NCI-H345 (cell line): ENCODE measurements around the gene TFCP2L1.

ENCODE experiments used
- DNase-seq: peaks from one replicate; lab custom pipeline; 2025; lab: John Stamatoyannopoulos, UW

TFCP2L1 gene

DNA sequence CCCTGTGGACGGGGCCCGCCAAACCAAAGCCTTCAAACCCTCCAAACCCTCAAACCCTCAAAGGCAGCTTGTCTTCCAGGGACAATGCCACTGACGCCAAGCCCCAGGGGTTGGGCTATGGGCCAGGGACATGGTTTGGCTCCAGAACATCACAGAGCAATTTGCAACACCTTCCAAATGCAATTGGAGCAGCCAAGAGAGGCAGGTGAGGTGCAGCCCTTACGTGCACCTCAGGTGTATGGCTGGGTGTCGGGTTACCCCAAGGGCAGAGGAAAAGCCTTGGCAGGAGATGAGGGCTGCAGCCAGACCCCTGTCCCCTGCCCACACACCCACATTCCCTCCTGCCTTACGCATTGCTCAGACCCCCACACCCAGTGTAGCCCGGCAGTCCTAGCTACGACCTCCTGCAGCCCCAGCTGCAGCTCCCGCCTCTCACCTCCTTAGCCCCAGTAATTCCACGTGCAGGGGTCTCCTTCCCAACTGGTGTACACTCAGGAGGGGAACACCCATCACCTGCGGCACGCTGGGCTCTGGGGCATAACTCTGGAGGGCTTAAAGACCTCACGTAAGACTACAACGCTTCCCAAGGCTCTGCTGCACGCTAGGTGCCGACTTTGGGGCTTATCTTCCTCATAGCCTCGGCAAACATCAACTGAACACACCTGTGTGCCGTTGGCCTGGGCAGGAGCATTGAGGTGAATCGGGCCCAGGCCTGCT is 88.7 kb downstream of the TFCP2L1 start:
- DNase-seq: peak; percentile 51

DNA sequence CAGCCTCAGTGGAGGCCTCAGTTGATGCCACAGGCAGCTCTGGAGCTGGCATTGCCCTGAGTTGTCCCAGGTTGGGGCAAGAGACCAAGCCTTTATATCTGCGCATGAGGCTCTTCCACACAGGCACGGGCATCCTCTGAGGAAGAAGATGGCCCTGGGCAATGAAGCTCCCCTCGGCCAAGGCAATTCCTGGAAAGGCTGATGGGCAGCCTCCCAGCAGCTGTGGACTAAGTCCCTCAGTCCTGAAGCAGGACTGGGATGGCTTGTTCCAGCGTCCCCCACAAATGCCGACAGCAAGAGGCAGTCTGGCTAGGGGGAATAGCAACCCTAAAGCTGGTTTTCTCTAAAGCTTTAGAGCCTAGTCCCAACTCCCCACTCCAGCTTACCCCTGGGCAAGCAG is 90.0 kb downstream of the TFCP2L1 start:
- DNase-seq: no peak

DNA sequence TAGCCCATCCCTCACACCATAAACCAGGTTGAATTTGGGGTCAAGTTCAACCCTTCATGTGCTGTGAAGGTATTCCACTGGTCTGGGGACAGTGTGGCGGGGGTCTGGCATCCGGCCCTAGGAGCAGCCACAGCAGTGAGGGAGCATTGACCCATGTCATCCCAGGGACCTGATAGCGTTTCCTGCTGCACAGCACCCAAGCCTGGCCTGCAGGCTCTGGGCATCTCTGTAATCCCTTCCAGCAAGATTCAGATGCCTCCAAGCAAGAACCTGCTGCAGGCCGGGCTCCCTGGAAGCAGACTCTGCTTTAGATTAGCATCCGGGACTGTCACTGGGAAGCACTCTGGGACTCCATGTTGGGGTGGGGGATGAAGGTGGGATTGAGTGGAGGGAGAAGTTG is 90.4 kb downstream of the TFCP2L1 start:
- no peak for DNase-seq

DNA sequence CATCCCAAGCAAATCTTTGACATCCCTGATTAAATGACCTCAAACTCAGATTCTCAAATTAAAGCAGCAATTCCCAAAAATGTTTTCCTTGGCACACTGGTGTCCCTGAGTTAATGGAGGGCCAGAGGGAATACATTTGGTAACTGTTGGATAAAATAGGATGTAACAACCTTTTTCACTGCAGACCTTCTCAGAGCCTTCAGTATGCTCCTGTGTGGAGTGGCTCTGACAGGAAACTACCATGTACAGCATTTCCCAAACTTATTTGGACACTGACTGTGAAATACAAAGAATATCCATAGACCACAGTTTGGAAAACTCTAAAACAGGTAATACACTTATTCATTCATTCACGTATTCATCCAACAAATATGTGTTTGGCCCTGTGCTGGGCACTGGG is 91.8 kb downstream of the TFCP2L1 start:
- DNase-seq: no peak

DNA sequence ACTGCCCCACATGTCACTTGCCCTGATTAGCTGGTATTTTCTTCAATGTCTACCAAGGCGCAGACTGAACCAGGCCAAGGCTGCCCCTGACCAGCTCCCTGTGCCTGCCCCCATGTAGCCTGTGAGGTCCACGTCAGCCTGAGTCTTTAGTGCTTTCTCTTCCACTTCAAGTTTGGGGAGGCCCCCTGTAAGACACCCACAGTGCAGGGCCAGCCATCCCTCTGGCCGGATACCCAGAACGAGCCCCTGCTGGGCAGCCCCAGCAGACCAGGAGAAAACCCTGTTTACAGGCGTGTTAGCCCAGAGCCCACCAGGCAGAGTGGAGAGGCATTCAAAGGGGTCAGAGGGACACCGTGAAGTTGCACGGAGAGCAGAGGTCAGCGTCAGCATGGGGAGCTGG is 92.4 kb downstream of the TFCP2L1 start:
- DNase-seq: no peak

DNA sequence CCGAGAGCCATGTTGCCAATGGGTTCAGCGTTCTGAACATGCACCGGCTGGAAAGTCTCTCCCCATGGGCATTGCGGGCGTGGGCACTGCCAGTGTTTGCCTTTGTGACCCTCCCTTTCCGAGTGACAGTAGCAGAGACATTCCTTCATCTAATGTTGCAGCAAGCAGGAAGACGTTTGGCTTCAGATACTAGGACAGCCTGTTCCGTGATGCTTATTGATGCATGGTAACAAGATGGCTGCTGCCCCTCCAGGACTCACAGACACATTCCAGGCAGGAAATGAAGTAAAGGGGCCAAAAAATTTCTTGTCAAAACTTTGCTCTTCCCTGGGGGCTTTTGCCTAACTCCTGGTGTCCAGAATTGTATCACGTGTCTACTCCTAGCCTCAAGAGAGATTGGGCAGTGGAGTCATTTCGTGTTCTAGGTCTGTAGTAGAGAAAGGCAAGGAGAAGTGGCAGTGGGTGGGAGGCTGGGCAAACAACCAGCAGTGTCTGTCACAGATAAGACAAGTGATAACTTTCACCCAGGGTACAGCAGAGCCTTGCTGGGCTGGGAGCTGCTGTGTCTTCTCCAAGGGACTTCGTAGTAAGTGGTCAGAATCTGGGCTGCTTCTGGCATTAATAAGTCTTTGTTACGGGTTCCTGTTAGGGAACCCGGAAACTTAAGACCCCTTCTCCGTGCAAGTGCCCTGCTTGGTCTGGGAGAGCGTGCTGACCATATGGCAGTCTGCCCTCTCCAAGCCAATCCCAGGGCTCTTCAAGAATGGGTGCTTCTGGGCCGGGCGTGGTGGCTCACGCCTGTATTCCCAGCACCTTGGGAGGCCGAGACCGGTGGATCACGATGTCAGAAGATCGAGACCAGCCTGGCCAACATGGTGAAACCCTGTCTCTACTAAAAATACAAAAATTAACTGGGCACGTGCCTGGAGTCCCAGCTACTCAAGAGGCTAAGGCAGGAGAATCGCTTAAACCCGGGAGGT is 93.5 kb downstream of the TFCP2L1 start:
- no peak for DNase-seq

DNA sequence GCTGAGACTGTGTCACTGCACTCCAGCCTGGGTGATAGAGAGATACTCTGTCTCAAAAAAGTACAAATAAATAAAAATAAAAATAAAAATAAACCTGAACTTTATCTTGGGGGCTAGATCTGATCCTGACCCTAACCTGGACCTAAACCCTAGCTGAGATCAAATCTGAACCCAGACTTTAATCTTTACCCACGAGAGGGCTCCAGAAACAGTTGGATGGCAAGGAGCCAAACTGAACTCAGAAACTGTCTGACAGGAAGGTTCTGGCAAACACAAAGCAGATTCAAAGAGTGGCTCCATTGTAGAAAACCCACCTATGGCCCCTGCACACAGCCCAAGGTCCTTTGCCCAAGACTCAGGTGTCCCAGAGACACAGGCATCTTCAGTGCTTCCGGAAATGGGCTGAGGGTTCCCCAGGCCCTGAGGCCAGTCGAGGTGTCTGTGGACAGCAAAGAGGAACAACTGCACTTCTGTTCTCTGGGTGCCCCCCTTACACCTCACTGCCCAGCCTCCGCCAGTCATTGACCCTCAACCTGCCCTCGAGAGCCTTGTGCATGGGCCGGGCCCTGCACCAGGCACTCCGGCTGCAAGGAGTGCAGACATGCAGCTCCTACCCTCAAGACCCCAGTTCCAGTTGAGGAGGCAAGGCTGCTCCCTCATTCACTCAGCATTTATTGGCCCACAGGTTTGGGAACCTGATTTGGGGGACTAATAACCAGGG is 95.2 kb downstream of the TFCP2L1 start:
- DNase-seq: no peak

DNA sequence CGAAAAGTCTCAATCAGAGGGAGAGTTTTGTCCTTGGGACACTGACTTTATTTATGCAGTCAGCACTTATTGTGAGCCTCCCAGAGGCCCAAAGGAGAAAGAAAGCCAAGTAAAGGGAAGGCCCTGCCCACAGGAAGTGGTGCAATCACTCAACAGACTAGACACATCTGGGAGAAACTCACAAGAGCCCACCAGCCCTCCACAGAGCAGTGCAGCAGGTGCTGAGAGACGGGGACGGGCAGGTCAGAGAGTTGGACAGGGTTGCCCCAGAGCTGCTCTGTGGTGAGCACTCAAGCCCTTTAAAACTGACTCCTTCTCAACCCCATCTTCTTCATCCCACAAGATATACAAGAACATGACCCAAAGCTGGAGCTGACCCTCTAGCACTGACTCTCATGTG is 96.0 kb downstream of the TFCP2L1 start:
- no peak for DNase-seq

DNA sequence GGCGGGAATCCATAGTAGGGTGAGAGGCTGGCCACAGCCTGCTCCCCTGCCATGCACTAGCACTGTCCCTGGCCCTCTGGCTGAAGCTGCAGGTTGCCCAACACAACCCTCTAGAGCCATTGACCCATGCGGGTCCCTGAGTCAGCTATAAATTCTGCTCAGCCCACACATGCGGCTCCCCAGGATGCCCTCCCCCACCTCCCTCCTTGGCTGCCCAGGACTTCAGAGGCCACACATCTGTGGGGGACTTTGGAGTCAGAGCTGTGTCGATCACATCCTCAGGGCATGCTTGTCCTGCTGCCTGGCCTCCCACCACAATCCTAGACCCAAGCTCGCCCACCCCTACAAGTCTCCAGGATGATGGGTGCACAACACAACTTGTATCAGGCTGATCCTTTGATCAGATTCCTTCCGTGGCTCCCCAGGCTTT is 97.0 kb downstream of the TFCP2L1 start:
- no peak for DNase-seq

DNA sequence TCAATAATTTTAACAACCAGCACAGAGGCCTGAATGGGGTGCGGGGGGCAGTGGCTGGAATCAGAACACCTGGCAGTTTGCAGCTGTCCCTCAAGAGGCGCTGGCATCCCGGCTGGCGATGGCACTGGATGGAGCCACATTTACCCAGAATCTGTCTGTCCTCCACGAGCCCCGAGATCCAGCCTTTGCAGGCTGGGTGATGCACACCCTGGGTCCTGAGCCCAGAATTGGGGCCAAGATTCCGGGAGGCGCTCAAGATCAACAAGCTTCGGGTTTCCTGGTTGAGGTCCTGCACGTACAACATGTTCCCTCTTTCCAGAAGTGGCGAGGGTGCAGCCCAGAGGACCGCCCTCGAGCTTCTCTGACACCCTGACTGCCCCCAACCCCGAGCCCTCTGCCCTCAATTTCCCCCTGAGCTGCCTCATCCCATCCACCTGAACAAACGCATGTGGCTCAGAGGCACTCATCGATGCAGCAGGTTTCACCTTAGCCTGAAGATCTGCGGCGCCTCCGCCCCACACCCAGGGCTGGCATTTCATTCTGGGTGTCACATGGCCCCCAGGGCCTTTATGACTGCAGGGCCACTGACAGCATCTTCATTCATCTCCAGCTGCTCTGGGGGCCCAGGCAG is 97.5 kb downstream of the TFCP2L1 start:
- DNase-seq: no peak

DNA sequence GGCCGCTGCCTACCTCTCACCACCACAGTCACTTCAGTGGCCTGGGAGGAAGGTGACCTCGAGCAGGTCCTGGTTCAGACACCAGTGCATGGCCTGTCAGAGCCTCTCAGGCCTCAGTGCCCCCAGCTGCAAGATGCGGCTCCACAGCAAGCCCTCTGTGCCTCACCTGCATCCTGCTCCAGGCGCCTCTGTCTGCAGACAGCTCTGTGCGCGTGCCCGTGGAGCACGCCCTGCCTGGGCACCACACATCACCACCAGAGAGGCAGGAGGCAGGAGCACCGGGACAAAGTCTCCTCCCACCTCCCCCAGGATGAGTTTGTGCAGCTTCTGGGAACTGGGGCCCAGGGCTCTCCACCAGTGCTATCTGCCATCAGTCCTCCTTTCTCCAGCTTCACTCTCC is 98.7 kb downstream of the TFCP2L1 start:
- DNase-seq: peak; percentile 33

DNA sequence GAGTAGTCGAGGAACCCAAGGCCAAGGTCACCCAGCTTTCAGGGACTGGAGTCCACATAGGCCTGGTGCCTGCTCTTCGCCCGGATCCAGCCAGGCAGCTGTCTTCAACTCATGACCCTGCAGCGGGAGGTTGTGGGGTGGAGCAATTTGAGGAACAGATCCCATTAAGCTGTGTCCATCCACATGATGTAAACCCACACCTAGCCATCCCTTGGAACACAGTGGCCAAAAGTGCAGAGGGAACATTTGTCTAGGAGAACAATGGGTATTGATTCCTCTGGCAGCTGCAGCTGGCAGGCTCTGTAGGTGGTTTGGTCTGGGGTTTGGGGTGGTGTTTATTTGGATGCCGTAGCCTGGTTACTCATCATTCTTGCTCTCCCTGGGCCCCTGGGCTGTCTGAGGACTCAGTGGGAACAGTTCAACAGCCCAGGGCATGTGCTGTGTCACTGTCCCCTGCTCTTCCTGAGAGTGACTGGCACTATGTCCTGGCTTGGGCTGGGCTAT is 99.4 kb downstream of the TFCP2L1 start:
- peak; percentile 93 for DNase-seq

DNA sequence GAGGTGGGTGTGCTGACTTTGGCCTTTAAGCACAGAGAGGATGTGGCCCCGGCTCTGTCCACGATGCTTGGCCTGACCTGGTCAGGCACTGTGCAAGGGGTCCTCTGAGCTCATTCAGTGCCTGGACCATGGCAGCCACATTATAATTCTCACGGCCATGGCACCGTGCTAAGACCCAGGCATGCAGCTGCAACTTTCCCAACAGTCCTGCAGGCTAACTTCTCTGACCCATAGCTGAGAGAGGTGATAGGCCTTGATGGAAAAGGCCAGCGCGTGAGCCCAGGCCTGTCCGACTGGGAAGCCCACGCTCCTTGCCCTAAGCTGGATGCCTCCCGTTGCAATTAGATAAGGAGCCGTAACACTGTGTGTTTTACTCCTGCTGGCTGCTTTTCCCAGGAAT is 99.9 kb downstream of the TFCP2L1 start:
- no peak for DNase-seq

DNA sequence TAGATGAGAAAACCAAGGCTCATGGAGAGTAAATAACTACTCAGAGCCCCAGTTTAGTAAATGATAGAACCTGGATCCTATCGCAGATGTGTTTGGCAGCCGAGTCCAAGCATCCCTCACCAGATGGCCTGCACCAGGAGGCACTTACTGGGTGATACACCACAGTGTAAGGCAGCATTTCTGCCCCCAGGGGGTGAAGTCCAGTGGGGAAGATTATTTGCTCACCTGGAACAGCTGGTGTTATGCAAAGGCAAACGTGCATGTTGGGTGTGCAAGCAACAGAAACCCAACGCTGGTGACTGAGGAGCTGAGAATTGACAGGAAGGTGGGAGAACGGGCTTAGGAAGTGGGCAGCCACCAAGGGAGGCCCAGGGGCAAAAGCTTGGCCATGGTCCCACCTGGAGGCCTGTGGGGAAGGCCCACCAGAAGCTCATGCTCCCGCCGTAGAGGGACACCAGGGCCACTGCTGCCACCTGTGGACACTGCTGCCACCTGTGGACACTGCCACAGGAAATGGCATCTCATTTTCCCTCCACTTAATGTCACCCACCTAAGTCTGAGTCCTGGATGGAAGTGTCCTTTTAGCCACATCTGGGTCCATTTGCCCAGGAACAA is 100.6 kb downstream of the TFCP2L1 start:
- DNase-seq: peak; percentile 74

DNA sequence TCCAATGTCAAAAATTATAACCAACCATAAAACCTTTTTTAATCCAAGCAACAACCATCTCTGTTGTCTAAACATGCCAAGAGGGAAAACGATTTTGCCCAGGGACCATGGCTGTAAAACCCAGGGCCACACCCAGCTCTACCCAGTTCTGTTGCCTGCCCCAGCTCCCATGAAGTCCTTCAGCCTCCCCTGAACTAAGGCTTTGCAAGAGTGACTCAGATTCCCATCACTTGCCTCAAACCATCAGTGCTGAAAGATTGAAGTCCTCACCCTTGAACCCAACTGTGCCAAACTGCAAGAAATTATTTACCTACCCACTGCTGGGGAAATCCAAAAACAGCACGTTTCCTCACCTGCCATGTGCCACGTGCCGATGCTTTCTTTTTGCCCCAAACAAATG is 102.5 kb downstream of the TFCP2L1 start:
- no peak for DNase-seq

DNA sequence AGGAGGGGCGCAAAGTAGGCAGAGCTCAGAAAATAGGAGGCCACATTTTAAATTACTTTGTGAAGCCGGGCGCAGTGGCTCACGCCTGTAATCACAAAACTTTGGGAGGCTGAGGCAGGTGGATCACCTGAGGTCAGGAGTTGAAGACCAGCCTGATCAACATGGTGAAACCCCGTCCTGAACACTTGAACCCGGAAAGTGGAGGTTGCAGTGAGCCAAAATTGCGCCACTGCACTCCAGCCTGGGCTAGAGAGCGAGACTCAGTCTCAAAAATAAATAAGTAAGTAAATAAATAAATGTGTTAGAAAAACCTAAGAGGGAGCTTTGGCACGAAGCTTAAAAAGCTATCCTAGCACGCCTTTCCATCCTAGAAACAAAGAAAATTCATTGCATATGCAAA is 105.5 kb downstream of the TFCP2L1 start:
- no peak for DNase-seq

DNA sequence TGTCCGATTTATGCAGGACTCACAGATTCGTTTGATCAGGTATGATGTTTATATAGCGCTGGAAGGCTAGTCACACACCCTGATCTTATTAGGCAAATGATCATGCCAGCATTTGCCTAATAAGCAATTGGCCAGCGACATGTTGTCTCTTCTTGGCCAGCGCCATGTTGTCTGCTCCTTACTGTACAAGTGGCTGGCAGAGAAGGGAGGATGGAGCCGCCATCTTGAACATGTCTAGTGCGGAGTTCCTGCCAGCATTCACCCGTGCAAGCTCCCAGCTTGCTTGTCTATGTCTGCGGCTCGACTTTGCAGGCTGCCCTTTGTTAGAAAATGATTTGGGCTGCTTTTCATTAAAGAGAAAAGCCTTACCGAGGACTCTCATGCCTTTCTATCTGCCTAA is 106.3 kb downstream of the TFCP2L1 start:
- no peak for DNase-seq

DNA sequence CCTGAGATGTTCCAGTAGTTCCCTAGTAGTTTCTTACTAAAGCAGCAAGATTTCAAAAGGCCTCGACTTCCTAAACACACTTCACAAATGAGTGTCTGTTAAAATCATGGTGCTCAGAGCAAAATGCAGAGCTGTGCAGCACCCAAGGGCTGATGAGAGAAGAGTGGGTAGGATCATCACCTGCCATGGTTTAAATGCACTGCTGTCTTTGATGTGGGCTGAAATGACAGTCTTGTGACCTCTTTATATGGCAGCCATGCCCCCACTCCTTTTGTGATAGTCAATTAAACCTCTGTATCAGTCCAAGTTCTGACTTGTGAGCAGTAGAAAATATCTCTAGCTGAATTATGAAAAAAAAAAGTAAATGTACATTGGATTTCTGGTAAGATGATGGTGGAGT is 107.1 kb downstream of the TFCP2L1 start:
- no peak for DNase-seq

DNA sequence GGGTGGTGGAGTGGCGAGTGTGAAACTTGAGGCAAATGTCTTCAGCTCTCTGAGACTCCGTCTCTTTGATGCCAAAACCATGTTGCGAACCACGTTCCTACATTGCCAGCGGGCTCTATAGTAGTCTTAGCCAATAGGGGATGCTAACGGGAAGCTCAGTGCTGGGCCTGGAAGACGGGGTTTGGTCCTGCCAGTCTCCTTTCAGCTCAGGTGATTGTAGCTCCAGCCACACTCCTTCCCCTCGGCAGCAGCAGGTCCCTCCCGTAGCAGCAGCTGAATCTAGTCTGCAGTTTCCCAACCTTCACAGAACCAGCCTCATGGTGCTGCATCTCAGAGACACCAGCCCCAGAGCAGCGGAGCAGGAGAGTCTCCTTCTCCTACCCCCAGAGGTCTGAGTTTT is 109.7 kb downstream of the TFCP2L1 start:
- no peak for DNase-seq

DNA sequence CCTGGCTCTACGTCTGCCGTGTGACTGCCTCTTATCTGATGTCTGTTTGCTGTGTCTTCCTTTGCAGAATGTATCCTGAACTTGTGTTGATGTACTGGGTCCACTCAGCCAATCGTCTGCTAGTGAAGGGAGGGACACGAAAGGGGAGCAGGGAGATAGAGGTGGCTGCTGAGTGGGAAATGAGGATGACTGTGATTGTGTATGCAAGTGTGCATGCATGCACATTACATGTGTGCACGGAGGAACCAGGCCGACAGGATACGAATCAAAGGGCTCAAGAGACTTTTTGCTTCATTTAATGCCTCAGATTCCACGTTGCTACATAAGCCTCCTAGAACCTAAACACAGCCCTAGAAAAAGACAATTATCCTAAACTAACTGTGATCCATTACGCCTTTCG is 111.2 kb downstream of the TFCP2L1 start:
- no peak for DNase-seq

DNA sequence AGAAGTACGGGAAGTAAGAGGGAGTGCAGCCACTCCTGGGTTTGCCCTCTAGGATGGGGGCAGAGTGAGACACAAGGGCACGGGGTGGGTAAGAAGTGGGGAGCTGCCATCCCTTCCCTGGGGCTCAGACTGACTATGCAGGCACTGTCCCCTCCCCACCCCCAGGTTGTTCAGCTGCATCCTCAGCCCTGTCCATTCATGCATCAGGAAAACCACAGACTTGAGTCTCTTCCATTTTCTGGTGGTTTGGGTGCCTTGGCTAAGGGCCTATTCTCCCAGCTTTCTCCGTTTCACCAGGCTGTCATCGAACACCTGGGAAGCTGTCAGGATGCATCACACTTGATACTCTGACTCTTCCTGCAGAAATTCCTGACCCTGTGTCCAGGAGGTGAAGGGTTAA is 111.9 kb downstream of the TFCP2L1 start:
- no peak for DNase-seq

DNA sequence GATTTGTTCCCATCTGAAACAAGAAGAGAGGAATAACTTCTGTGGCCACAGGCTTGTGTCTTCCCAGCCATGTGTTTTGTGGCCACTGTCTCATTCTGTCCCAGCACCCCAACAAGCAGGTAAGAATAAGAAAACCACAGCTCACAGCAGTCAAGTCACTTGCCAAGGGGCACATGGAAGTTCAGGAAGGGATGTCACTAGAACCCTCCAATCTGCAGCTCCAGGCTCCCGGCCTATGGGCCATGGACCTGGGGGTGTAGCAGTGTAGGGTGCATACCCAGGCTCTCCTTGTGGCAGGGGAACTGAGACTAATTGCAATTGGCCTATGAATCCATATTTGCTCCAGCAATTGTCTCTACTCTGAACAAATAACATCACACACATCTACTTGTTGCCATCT is 112.5 kb downstream of the TFCP2L1 start:
- DNase-seq: no peak
